Left lung (tissue), 10 donors: ENCODE data around the gene EML4. TPM values are rescaled to one million over a fixed set of nuclear protein-coding genes. Genes with fewer than 3 reads are reported as not detected.
A peak's percentile ranks its signal among the peaks of the same experiment; 100 is the strongest.

Experiments used
- ATAC-seq: fragments of 200-7000 bp; cut with Tn5 transposase; one replicate; pipeline ENCODE4 v1.9.1; 2020; ENCODE audit warnings: moderate library complexity
- DNase-seq, 4 donors: peaks; one replicate each; pipeline ENCODE4 v3.0.0-alpha.2; 2013 to 2020
- H3K27ac ChIP-seq, 2 donors: fragments of 200-600 bp; sonication (generic) in 1 of 2; one replicate each; pipeline versions ENCODE4 v1.5.0 to v1.8.0; 2020 to 2021
- H3K27me3 ChIP-seq, 2 donors: fragments of 200-600 bp; sonication (generic) in 1 of 2; one replicate each; pipeline versions ENCODE4 v1.5.0 to v1.8.0; 2020 to 2021
- H3K36me3 ChIP-seq, 2 donors: fragments of 200-600 bp; sonication (generic) in 1 of 2; one replicate each; pipeline versions ENCODE4 v1.5.0 to v1.8.0; 2020 to 2021
- H3K4me1 ChIP-seq, 2 donors: fragments of 200-600 bp; one replicate each; pipeline ENCODE4 v1.8.0; 2021
- H3K4me3 ChIP-seq, 2 donors: fragments of 200-600 bp; sonication (generic) in 1 of 2; one replicate each; pipeline versions ENCODE4 v1.5.0 to v1.8.0; 2020 to 2021; ENCODE audit warnings: mild to moderate bottlenecking in 1 of 2
- H3K9me3 ChIP-seq, 2 donors: fragments of 200-600 bp; sonication (generic) in 1 of 2; one replicate each; pipeline versions ENCODE4 v1.5.0 to v1.8.0; 2020 to 2021
- CTCF ChIP-seq, 2 donors: fragments of 200-600 bp; sonication (generic) in 1 of 2; IDR thresholded peaks; one replicate each; pipeline versions ENCODE4 v1.5.0 to v1.8.0; 2021; ENCODE audit warnings: antibody characterized with exemption in 2 of 2
- intact Hi-C, 2 donors: fragments of 100-400 bp; cut with DNase I; formaldehyde crosslinking; loops; one replicate each; pipeline versions ENCODE4 v1.11.2 to v1.14.2; 2022
- polyA plus RNA-seq, 6 donors: library from polyadenylated mRNA; unstranded; fragments of 120-200 nt; gene quantifications; one replicate each; pipeline ENCODE4 v1.2.1, GENCODE V29; 2013; ENCODE audit not compliant: insufficient read length in 6 of 6
- total RNA-seq, 2 donors: library from RNA; stranded (reverse); fragmentation: NEBNext Ultra II Directional; extraction: Animal tissue kit (Norgen Biotek cat#: 25700); gene quantifications; one replicate each; pipeline ENCODE4 v1.2.1, GENCODE V29; 2021
- donor health status: DM: no; HTN: yes; CAD: no.
- donor health status: DM: no; HTN: no; CAD: no.

EML4 gene
- total and polyA plus RNA-seq, 8 donors = 77.5 to 110 (median 89.5) TPM

- Histone ChIP-seq H3K4me3 (no peak overlapping the region), H3K27ac (no peak overlapping the region), H3K27me3 (no peaks in the 10 kb centered on the region), H3K9me3 (no peaks in the 10 kb centered on the region), H3K4me1 (peaks cover 0 to 3% of the 10 kb centered on the region in 2 donors), H3K36me3 (peaks cover 0 to 66% of the 10 kb centered on the region in 2 donors)
- TF ChIP-seq CTCF (IDR thresholded peaks at IDR 0.05) = no peak
- no peak for DNase-seq
- intact Hi-C loops = no loop called here
- ATAC-seq = no peak
Measured at GRCh38 chr2:42350434-42351063, 181.4 kb downstream of the EML4 start.

- TF ChIP-seq CTCF (IDR thresholded peaks at IDR 0.05) = no peak
- Histone ChIP-seq H3K4me1 (peaks cover 0 to 3% of the 10 kb centered on the region in 2 donors), H3K27ac (no peak overlapping the region), H3K9me3 (no peaks in the 10 kb centered on the region), H3K4me3 (no peak overlapping the region), H3K27me3 (no peaks in the 10 kb centered on the region), H3K36me3 (peaks cover 0 to 53% of the 10 kb centered on the region in 2 donors)
- DNase-seq (no peak), ATAC-seq (no peak)
- intact Hi-C loops = no loop called here
Measured at GRCh38 chr2:42351864-42352263, 182.7 kb downstream of the EML4 start.

- Histone ChIP-seq H3K27me3 (no peaks in the 10 kb centered on the region), H3K4me3 (no peak overlapping the region), H3K27ac (no peak overlapping the region), H3K9me3 (no peaks in the 10 kb centered on the region), H3K36me3 (peaks cover 0 to 42% of the 10 kb centered on the region in 2 donors), H3K4me1 (peaks cover 1 to 22% of the 10 kb centered on the region in 2 donors)
- no peak for DNase-seq
- intact Hi-C loops = no loop called here
- TF ChIP-seq CTCF (IDR thresholded peaks at IDR 0.05) = no peak
- no peak for ATAC-seq
Measured at GRCh38 chr2:42353792-42354429, 184.8 kb downstream of the EML4 start.

GRCh38 chr2:42359304-42359964, 190.3 kb downstream of the EML4 start:
- no peak for ATAC-seq
- Histone ChIP-seq H3K27me3 (no peaks in the 10 kb centered on the region), H3K36me3 (no peaks in the 10 kb centered on the region), H3K9me3 (no peaks in the 10 kb centered on the region), H3K4me1 (peaks cover 19 to 44% of the 10 kb centered on the region in 2 donors), H3K27ac (peak overlapping the region in 1 of 2 donors; percentile 94), H3K4me3 (peak overlapping the region; percentile 80 to 90)
- no peak for TF ChIP-seq CTCF (IDR thresholded peaks at IDR 0.05)
- no peak for DNase-seq
- intact Hi-C loops = no loop called here

GRCh38 chr2:42359965-42360483, 190.9 kb downstream of the EML4 start:
- ATAC-seq = no peak
- Histone ChIP-seq H3K27me3 (no peaks in the 10 kb centered on the region), H3K4me1 (peaks cover 19 to 42% of the 10 kb centered on the region in 2 donors), H3K27ac (peak overlapping the region in 1 of 2 donors; percentile 94), H3K36me3 (no peaks in the 10 kb centered on the region), H3K4me3 (peak overlapping the region; percentile 80 to 90), H3K9me3 (no peaks in the 10 kb centered on the region)
- DNase-seq = peak in 2 of 4 donors; percentile 19 to 44
- no peak for TF ChIP-seq CTCF (IDR thresholded peaks at IDR 0.05)
- intact Hi-C loops = loop anchor here in 1 of 2 donors (10.0 kb wide), 1 partner anchor 255 kb away; no protein-coding TSS in a partner anchor
